HEK293T (cell line): ENCODE results near the gene SLC25A39.

Experiments used
- CTBP1 ChIP-seq: fragments of 450-650 bp; IDR thresholded peaks from 2 replicates; pipeline ENCODE4 v1.6.1; 2016; ENCODE audit warnings: borderline replicate concordance
- ELF4 ChIP-seq: fragments of 450-650 bp; IDR thresholded peaks from 2 replicates; pipeline ENCODE4 v1.6.1; 2017; ENCODE audit warnings: antibody characterized with exemption
- FOXK2 ChIP-seq: fragments of 450-650 bp; IDR thresholded peaks from 2 replicates; pipeline ENCODE4 v1.6.1; 2016; ENCODE audit warnings: mild to moderate bottlenecking
- FOXM1 ChIP-seq: fragments of 450-650 bp; IDR thresholded peaks from 2 replicates; pipeline ENCODE4 v1.6.1; 2017; ENCODE audit warnings: mild to moderate bottlenecking, borderline replicate concordance
- HDGF ChIP-seq: fragments of 450-650 bp; IDR thresholded peaks from 2 replicates; pipeline ENCODE4 v1.6.1; 2017; ENCODE audit warnings: antibody characterized with exemption, borderline replicate concordance
- LEF1 ChIP-seq: fragments of 450-650 bp; IDR thresholded peaks from 2 replicates; pipeline ENCODE4 v1.6.1; 2017; ENCODE audit warnings: mild to moderate bottlenecking, borderline replicate concordance
- NFRKB ChIP-seq: fragments of 450-650 bp; IDR thresholded peaks from 2 replicates; pipeline ENCODE4 v1.6.1; 2016; ENCODE audit warnings: mild to moderate bottlenecking, moderate library complexity
- PKNOX1 ChIP-seq: fragments of 450-650 bp; IDR thresholded peaks from 2 replicates; pipeline ENCODE4 v1.6.1; 2016
- SP1 ChIP-seq: fragments of 450-650 bp; IDR thresholded peaks from 2 replicates; pipeline ENCODE4 v1.6.1; 2017
- ZNF384 ChIP-seq: fragments of 450-650 bp; IDR thresholded peaks from 2 replicates; pipeline ENCODE4 v1.6.1; 2016

DNA sequence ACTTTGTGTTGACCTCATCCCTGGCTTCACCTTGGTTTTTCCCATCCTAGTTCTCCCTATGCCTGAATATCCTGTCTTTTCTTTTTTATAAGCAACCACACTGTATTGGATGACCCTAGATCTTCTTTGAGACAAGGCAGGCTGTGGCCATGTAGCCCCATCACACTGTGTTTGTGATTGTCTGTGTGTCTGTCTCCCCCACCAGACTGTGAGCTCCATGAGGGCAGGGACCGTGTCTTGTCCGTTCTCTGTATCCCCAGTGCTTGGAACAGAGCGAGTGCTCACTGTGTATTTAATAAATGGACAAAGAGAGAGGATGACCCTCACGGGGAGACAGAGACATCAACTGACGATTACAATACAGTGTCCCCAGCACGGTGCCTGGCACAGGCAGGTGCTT lies 7.1 kb downstream of the SLC25A39 start:
- TF ChIP-seq ZNF384 = no peak
- TF ChIP-seq FOXK2 = no peak
- no peak for TF ChIP-seq ELF4
- no peak for TF ChIP-seq CTBP1
- TF ChIP-seq PKNOX1 = no peak
- no peak for TF ChIP-seq HDGF
- TF ChIP-seq LEF1 = no peak
- no peak for TF ChIP-seq SP1
- no peak for TF ChIP-seq FOXM1
- TF ChIP-seq NFRKB = no peak
